Transverse colon (tissue), 4 donors: ENCODE results near the gene SUCLA2. TPM values are rescaled to one million over a fixed set of nuclear protein-coding genes. Genes with fewer than 3 reads are reported as not detected.

Experiments used
- DNase-seq: peaks from one replicate; pipeline ENCODE4 v3.0.0-alpha.2; 2019
- H3K27ac ChIP-seq, 4 donors: fragments of 200-600 bp; sonication (generic); 2 replicates each; pipeline ENCODE4 v1.5.1; 2016 to 2018; ENCODE audit warnings: inconsistent platforms in 4 of 4
- H3K27me3 ChIP-seq: fragments of 200-600 bp; sonication (generic); 2 replicates; pipeline ENCODE4 v1.5.1; 2017; ENCODE audit warnings: inconsistent platforms
- H3K36me3 ChIP-seq, 4 donors: fragments of 200-600 bp; sonication (generic); 2 replicates each; pipeline ENCODE4 v1.5.1; 2017 to 2019; ENCODE audit warnings: inconsistent platforms in 4 of 4
- H3K4me1 ChIP-seq, 4 donors: fragments of 200-600 bp; sonication (generic); 2 replicates each; pipeline ENCODE4 v1.5.1; 2017 to 2020; ENCODE audit warnings: inconsistent platforms in 4 of 4
- H3K4me3 ChIP-seq, 4 donors: fragments of 200-600 bp; sonication (generic); 1 replicate in 1 of 4; 2 replicates in 3 of 4; pipeline versions ENCODE4 v1.5.1 to v1.6.1; 2017 to 2019; ENCODE audit warnings: inconsistent platforms in 4 of 4
- H3K9me3 ChIP-seq, 2 donors: fragments of 200-600 bp; sonication (generic); 2 replicates each; pipeline ENCODE4 v1.5.1; 2017 to 2019; ENCODE audit warnings: inconsistent platforms in 2 of 2
- EP300 ChIP-seq: sonication (generic); formaldehyde crosslinking; IDR thresholded peaks from one replicate; pipeline ENCODE4 v1.6.1; 2017; ENCODE audit warnings: antibody characterized with exemption, low read depth
- POLR2A ChIP-seq: fragments of 450-650 bp; IDR thresholded peaks from one replicate; pipeline ENCODE4 v1.6.1; 2016; ENCODE audit warnings: antibody characterized with exemption, mild to moderate bottlenecking, moderate library complexity
- POLR2AphosphoS5 ChIP-seq, 3 donors: sonication (generic); formaldehyde crosslinking; IDR thresholded peaks; one replicate each; pipeline ENCODE4 v1.6.1; 2016; ENCODE audit warnings: antibody characterized with exemption in 3 of 3
- WGBS, 2 donors: methylation state at CpG; one replicate each; pipeline ENCODE4 v1.1.5; 2018; ENCODE audit warnings: low coverage in 1 of 2; 5-methylcytosine and 5-hydroxymethylcytosine counted together
- in situ Hi-C, 4 donors: fragments of 200-750 bp; cut with MboI; loops; one replicate each; pipeline versions ENCODE4 v1.15.0 to v1.15.1; 2017; ENCODE audit warnings: low sequenced_read_pairs in 3 of 4, low pct_ligation_motif_present in 1 of 4, low pct_unique_long_range_greater_than_20kb in 1 of 4
- intact Hi-C: fragments of 100-400 bp; cut with DNase I; formaldehyde crosslinking; loops from one replicate; pipeline ENCODE4 v1.15.1; 2023; ENCODE audit warnings: low total_unique reads
- total RNA-seq, 4 donors: library from RNA; depleted of rRNA; stranded (reverse); fragments of >200 nt; gene quantifications; one replicate each; pipeline ENCODE4 v1.1.0, GENCODE V29; 2016
- TF ChIP-seq, protein P1 (sequence below), 5 experiments: fragments of 200-600 bp in 3 of 5; fragments of 450-650 bp in 2 of 5; sonication (generic) in 3 of 5; IDR thresholded peaks; 1 replicate in 2 of 5; 2 replicates in 3 of 5; pipeline ENCODE4 v1.5.1; 2016 to 2017; ENCODE audit warnings: antibody characterized with exemption in 5 of 5, inconsistent platforms in 3 of 5, mild to moderate bottlenecking in 2 of 5, moderate library complexity in 1 of 5

Gene SUCLA2
- total RNA-seq, 4 donors from 2014 or later: 36.8 to 50.1 (median 40.5) TPM

DNA sequence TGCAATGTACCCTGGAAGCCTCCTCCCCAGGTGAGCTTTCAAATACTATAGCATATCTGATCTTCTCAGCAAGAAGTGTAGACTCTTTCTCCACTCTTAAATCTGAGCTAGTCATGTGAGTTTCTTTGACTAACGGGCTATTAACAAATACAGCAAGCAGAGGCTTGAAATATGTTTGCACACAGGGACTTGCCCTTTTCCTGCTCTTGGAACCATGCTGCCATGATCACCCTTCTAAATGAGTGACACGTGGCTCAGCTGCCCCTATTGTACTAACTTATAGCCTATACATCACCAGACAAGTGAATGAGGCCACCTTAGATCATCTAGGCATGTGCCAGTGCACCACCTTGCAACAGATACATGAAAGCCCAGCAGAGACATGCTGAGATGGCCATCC is 13.3 kb upstream of the SUCLA2 start:
- no peaks in the 10 kb centered on the region for H3K9me3 ChIP-seq
- in situ Hi-C loops (no loop called here), intact Hi-C loops (no loop called here)
- no peak overlapping the region for H3K4me3 ChIP-seq
- peaks cover 0 to 5% (median 1%) of the 10 kb centered on the region in 4 donors for H3K4me1 ChIP-seq
- TF ChIP-seq POLR2A (no peak), POLR2AphosphoS5 (IDR thresholded peaks at IDR 0.05) (no peak), EP300 (no peak)
- TF ChIP-seq, protein P1, sequence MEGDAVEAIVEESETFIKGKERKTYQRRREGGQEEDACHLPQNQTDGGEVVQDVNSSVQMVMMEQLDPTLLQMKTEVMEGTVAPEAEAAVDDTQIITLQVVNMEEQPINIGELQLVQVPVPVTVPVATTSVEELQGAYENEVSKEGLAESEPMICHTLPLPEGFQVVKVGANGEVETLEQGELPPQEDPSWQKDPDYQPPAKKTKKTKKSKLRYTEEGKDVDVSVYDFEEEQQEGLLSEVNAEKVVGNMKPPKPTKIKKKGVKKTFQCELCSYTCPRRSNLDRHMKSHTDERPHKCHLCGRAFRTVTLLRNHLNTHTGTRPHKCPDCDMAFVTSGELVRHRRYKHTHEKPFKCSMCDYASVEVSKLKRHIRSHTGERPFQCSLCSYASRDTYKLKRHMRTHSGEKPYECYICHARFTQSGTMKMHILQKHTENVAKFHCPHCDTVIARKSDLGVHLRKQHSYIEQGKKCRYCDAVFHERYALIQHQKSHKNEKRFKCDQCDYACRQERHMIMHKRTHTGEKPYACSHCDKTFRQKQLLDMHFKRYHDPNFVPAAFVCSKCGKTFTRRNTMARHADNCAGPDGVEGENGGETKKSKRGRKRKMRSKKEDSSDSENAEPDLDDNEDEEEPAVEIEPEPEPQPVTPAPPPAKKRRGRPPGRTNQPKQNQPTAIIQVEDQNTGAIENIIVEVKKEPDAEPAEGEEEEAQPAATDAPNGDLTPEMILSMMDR (IDR thresholded peaks at IDR 0.05): no peak
- H3K27ac ChIP-seq: no peak overlapping the region
- no peaks in the 10 kb centered on the region for H3K27me3 ChIP-seq
- WGBS, 2 donors: 85% methylated on average over 2 of the region's 2 CpGs; no CpG with 5 or more reads in 1 of the 2 donors
- no peak for DNase-seq
- H3K36me3 ChIP-seq: no peaks in the 10 kb centered on the region

DNA sequence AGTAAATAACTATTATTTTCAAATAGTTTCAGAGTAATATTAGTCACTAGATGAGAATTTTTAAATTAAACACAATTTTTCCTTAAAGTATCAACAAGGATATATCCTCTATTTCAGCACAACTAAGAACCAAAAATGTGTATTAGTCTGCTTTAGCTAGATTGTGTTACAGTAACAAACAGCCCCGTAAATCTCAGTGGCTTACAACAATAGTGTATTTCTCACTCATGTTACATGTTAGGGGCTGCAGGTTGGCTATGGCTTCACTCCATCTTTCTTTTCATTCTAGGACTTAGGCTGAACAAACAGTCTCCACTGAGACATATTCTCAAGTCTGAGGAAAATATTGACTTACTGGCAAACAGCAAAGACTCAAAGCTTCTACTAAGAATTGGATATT is 11.6 kb upstream of the SUCLA2 start:
- no peaks in the 10 kb centered on the region for H3K36me3 ChIP-seq
- TF ChIP-seq POLR2AphosphoS5 (IDR thresholded peaks at IDR 0.05) (no peak), POLR2A (no peak), EP300 (no peak)
- TF ChIP-seq, protein P1 (IDR thresholded peaks at IDR 0.05): no peak
- WGBS, 2 donors: 100% methylated on average over 1 of the region's 1 CpG
- in situ Hi-C loops: no loop called here
- H3K27me3 ChIP-seq: no peaks in the 10 kb centered on the region
- no peaks in the 10 kb centered on the region for H3K9me3 ChIP-seq
- no peak for DNase-seq
- H3K4me3 ChIP-seq: no peak overlapping the region
- intact Hi-C loops: no loop called here
- H3K4me1 ChIP-seq: peaks cover 0 to 5% (median 2%) of the 10 kb centered on the region in 4 donors
- H3K27ac ChIP-seq: no peak overlapping the region

DNA sequence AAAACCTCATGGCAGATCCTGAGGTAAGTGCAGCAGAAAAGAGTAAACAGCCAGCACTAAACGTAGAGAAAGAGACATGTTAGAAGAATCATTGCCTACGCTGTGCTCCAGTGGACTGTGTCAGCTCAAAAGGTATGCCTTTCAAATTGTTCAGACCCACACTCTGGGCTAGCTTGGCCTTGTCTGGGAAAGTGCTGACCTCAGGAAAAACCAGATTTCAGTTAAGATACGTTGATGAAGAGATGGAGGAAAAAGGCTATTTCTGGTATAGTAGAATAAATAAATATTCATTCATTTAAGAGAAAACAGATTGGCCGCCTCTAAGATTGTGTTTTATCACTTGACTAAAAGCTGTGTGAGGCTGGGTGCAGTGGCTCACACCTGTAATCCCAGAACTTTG is 9.6 kb upstream of the SUCLA2 start:
- H3K27ac ChIP-seq: no peak overlapping the region
- no peaks in the 10 kb centered on the region for H3K36me3 ChIP-seq
- H3K27me3 ChIP-seq: no peaks in the 10 kb centered on the region
- intact Hi-C loops (no loop called here), in situ Hi-C loops (no loop called here)
- TF ChIP-seq, protein P1 (IDR thresholded peaks at IDR 0.05): no peak
- TF ChIP-seq POLR2A (no peak), POLR2AphosphoS5 (IDR thresholded peaks at IDR 0.05) (no peak), EP300 (no peak)
- peaks cover 0 to 5% (median 2%) of the 10 kb centered on the region in 4 donors for H3K4me1 ChIP-seq
- no peak for DNase-seq
- H3K9me3 ChIP-seq: no peaks in the 10 kb centered on the region
- 66 to 89% methylated on average over 3 to 4 of the region's 4 CpGs for WGBS, 2 donors
- no peak overlapping the region for H3K4me3 ChIP-seq

DNA sequence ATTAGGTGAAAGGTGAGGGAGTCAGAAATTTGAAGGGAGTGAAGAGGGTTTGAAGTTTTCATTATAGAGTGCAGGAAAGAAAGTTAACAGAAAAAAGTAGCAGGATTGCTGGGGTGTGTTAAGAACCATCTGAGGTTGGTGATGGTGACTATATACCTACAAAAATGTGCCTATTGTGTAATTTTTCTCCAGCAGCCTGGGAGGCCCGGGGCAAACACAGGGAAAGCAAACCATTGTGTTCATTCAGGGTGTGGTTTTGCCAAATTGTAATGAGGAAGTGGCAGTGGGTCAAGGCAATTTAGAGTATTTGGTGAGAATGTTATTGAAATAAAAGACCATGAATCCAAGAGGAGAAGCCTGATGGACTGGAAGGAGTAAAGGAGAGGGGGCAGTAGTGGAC is 8.2 kb upstream of the SUCLA2 start:
- intact Hi-C loops (no loop called here), in situ Hi-C loops (no loop called here)
- Histone ChIP-seq H3K4me1 (peaks cover 0 to 5% (median 2%) of the 10 kb centered on the region in 4 donors), H3K4me3 (no peak overlapping the region), H3K27ac (no peak overlapping the region), H3K36me3 (no peaks in the 10 kb centered on the region), H3K27me3 (no peaks in the 10 kb centered on the region), H3K9me3 (no peaks in the 10 kb centered on the region)
- DNase-seq: peak; percentile 13
- TF ChIP-seq EP300 (no peak), POLR2AphosphoS5 (IDR thresholded peaks at IDR 0.05) (no peak), POLR2A (no peak)
- TF ChIP-seq, protein P1 (IDR thresholded peaks at IDR 0.05): no peak
- 0 to 31% methylated on average over 1 of the region's 1 CpG for WGBS, 2 donors
